ENCODE data around the gene CCNC. TPM values are rescaled to one million over a fixed set of nuclear protein-coding genes. Genes with fewer than 3 reads are reported as not detected.

CCNC gene
- total and polyA plus RNA-seq, 2 of the 13 experiments (the other 11 are each of a cell fraction or from before 2014, with no cell fraction given) = 69.6 to 141 TPM

GRCh38 chr6:99520855-99521632, 47.4 kb downstream of the CCNC start (continued):
- TF ChIP-seq ZNF12 (CRISPR knock-in tag; IDR thresholded peaks at IDR 0.05) = no peak
- peak; percentile 88 for TF ChIP-seq GABPB1 (CRISPR knock-in tag; IDR thresholded peaks at IDR 0.05)
- TF ChIP-seq GMEB2 (CRISPR knock-in tag; IDR thresholded peaks at IDR 0.05; ENCODE audit: low read depth) = no peak
- peak; percentile 56; the same call in 1 of the 2 replicates for TF ChIP-seq ZSCAN9 (CRISPR knock-in tag; IDR thresholded peaks at IDR 0.05; ENCODE audit: borderline replicate concordance)
- TF ChIP-seq ZNF598 (CRISPR knock-in tag; IDR thresholded peaks at IDR 0.05; ENCODE audit: borderline replicate concordance) = no peak
- TF ChIP-seq ZNF577 (CRISPR knock-in tag; IDR thresholded peaks at IDR 0.05; ENCODE audit: borderline replicate concordance, low read depth) = no peak
- TF ChIP-seq ZNF670 (CRISPR knock-in tag; IDR thresholded peaks at IDR 0.05; ENCODE audit: borderline replicate concordance) = no peak
- TF ChIP-seq ZIK1 (CRISPR knock-in tag; IDR thresholded peaks at IDR 0.05; ENCODE audit: borderline replicate concordance, low read depth) = no peak; the same call in 1 of the 2 replicates
- TF ChIP-seq TCF12 (IDR thresholded peaks at IDR 0.05) = no peak
- peak; percentile 46; the same call in 1 of the 2 replicates for TF ChIP-seq TCF12 (CRISPR knock-in tag; IDR thresholded peaks at IDR 0.05)
- TF ChIP-seq ZNF407 (CRISPR knock-in tag; IDR thresholded peaks at IDR 0.05; ENCODE audit: not compliant biosample characterization) = peak; percentile 57
- no peak for TF ChIP-seq GPBP1L1 (CRISPR knock-in tag; IDR thresholded peaks at IDR 0.05)
- TF ChIP-seq THAP8 (CRISPR knock-in tag; IDR thresholded peaks at IDR 0.05; ENCODE audit: borderline replicate concordance) = no peak
- TF ChIP-seq U2AF1 (optimal IDR thresholded peaks at IDR 0.05; ENCODE audit: low read depth, low read length) = peak; percentile 87
- TF ChIP-seq KLF6 (CRISPR knock-in tag; IDR thresholded peaks at IDR 0.05) = 0 out of 2 replicates have a peak, but pooled peaks have one; percentile 66
